T-helper 2 cell treated with Interferon-gamma antibody and Interleukin-4, amounts not matched to agents 100 ng/mL and 5 ng/mL, for 36 hours (primary cell): Measurements from ENCODE around the gene ZNF341. TPM values are rescaled to one million over a fixed set of nuclear protein-coding genes. Genes with fewer than 3 reads are reported as not detected.

Source experiments
- intact Hi-C: fragments of 100-400 bp; cut with micrococcal nuclease; formaldehyde crosslinking; loops from one replicate; pipeline ENCODE4 v1.15.1; 2023
- total RNA-seq: library from RNA; stranded (reverse); gene quantifications from 2 replicates; pipeline ENCODE4 v1.2.3, GENCODE V29; 2022

The ZNF341 gene
- total RNA-seq, 1 donor from 2014 or later, result 6.4 TPM

DNA sequence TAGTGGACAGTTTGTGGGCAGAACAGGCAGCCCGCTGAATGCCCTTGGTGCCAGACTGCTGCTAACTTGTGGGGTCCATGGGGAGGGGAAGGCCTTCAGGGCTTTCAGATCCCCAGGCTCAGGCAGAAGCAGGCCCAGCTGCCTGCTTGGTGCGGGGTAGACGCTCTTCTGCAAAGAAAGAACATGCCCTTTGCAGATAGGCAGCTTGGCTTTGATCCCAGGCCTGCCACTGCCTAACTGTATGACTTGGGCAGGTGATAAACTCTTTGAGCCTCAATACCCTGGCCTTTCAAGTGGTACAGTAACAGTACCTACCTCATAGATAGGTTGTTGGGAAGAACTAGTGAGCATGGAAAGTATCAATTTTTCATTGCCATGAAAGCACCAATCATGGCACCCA, 107.8 kb downstream of the ZNF341 start:
- intact Hi-C loops, result no loop called here

- intact Hi-C loops, result no loop called here
These were observed 108.4 kb downstream of the ZNF341 start for GRCh38 chr20:33840160-33840559.

- intact Hi-C loops, result no loop called here
These were observed 109.1 kb downstream of the ZNF341 start for GRCh38 chr20:33840759-33841435.

- intact Hi-C loops, result no loop called here
These were observed 109.6 kb downstream of the ZNF341 start for GRCh38 chr20:33841436-33841799.

Other genes starting within 250 kb of the ZNF341 start
- gene CBFA2T2, start 241.9 kb upstream of the ZNF341 start, total RNA-seq, result 14.1 and 15.6 TPM in 2 replicates
- 0.25 TPM in 1 of 2 replicates, not detected in the other for gene C20orf144, start 69.7 kb upstream of the ZNF341 start, total RNA-seq
- 2.9 and 3.0 TPM in 2 replicates for gene ACTL10, start 65.1 kb upstream of the ZNF341 start, total RNA-seq
- gene NECAB3, start 57.6 kb upstream of the ZNF341 start, total RNA-seq, result 34.1 and 35.1 TPM in 2 replicates
- 71.9 and 73.9 TPM in 2 replicates for gene E2F1, start 45.6 kb upstream of the ZNF341 start, total RNA-seq
- 13.0 and 14.7 TPM in 2 replicates for gene PXMP4, start 11.7 kb upstream of the ZNF341 start, total RNA-seq
- gene CHMP4B, start 79.4 kb downstream of the ZNF341 start, total RNA-seq, result 77.1 and 77.4 TPM in 2 replicates